ENCODE results near the gene KCNJ12.
"Not testable (repeated sequence)": the region's sequence is repeated elsewhere in the genome, so short reads cannot be mapped to it uniquely, and the experiment has no call there.

Gene KCNJ12

GRCh38 chr17:21388066-21388465 lies 11.9 kb downstream of the KCNJ12 start:
- DNase-seq: no peak

GRCh38 chr17:21388944-21389343 lies 12.8 kb downstream of the KCNJ12 start:
- DNase-seq: no peak

- no peak for DNase-seq
Measured at GRCh38 chr17:21389394-21389793, 13.2 kb downstream of the KCNJ12 start.

DNA sequence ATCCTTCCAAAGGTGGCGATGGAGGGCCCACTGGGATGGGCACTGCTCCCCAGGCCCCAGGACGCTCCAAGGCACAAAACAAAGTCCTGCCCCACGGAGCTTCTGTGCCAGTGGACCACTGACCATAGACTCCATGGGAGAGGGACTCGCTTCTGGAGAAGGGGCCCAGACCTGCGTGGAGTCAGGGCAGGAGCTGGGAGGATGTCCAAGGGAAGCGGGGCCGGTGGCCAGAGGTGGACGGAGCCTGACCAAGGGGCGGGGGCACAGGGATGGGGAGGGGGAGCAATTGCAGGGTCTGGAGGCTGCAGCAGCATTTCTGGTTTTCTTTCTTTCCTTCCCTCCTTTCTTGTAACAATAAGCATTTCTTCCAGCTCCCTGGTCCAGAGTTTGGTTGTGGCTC lies 14.1 kb downstream of the KCNJ12 start:
- no peak for DNase-seq

DNA sequence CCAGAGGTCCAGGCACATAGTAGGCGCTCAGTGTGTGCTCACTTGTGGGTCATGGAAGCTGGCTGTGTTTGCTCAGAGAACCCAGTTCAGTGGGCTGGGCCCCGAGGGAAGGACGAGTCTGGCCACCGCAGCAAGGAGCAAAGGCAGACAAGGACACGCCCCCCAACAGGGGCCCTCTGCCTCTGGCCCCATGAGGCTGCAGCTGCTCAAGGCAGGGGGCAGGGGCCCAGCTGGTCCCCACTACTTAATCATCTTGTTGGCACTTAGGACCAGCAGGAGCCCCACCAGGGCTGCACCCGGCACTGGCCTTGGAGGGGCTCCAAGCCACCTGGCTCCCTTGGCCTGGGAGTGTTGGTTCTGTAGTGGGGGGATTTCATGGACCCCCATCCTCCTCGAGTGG lies 16.1 kb downstream of the KCNJ12 start:
- no peak for DNase-seq

DNA sequence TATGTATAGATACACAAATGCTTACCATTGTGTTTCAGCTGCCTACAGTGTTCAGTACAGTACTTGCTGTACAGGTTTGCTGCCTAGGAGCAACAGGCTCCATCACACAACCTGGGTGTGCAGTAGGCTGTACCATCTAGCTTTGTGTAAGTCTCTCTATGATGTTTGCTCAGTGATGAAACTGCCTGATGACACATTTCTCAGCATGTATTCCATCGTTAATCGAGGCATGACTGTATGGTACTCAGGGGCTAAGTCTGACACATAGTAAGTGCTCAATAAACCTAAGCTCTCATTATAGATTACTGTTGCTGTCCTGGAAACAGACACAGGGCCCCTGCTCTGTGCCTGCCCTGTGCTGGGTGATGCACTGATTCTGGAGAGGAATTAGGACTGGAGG lies 18.1 kb downstream of the KCNJ12 start:
- DNase-seq: no peak

- no peak for DNase-seq
Measured at GRCh38 chr17:21395764-21396163, 19.6 kb downstream of the KCNJ12 start.

- no peak for DNase-seq
Measured at GRCh38 chr17:21396237-21396636, 20.1 kb downstream of the KCNJ12 start.

- no peak for DNase-seq
Measured at GRCh38 chr17:21397341-21398190, 21.4 kb downstream of the KCNJ12 start.

DNA sequence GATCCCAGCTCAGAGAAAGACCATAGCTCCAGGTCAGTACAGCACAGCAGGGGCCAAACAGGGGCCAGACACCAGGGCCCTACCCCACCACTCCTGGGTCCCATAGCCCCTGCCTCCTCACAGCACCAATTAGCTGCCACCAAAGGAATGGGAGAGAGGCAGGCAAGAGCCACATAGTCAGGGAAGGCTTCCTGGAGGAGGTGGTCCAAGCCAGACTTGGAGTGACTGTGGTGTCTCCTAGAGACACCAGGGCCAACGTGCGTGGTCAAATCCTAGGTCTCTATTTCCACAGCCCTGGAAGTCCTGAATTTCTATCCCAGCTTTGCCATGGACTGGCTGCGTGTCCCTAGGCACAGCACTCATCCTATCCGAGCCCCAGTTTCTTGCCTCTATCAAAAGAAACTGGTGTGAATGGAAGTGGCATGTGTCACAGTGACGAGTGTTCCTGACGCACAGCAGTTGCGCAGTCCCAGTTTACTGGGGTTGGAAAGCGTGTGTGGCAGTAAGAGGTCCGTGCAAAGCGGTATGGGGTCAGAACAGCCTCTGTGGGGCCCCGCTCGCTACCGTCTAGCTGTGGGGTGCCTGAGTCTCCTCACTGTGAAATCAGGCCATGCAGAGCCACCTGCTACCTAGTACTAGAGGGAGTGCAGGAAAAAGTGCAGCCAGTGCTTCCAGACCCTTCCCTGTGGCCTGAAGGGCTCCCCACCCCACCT lies 23.5 kb downstream of the KCNJ12 start:
- no peak for DNase-seq

- DNase-seq: not testable (repeated sequence)
Measured at GRCh38 chr17:21400187-21400569, 24.0 kb downstream of the KCNJ12 start.

DNA sequence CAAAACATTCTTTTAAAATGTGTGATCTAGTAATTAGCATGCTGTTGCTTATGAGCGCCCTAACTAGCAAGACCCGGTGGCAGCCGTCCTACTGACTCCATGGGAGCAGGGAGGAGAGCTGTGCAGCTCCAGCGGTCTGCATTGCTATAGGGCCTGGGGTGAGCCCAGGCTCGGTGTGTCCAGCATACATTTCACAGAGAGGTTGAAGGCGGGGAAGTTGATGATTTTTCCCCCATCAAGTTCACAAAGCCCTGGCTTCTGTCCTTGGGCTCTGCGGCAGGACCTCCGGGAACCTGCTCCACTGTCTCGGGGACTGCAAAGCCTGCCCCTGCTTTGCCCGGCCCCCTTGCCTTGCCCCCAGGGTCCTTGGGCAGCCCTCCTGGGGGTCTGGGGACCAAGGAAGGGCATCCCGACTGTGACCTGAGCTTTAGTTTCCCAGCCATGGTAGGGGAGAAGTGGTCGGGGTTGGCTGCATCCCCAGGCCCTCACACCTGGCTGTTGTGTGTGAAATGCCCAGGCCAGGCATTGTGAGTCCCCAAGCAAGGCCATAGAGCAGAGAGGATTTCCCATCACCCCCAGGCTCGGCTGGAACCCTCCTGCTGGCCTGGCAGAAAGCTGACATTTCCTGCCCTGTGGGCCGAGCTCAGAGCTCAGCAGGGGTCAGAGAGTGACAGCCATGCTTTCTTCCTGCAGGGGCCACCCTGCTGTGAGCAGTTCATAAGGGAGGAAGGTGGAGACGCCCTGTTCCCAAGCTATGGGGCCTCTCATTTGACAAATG lies 24.8 kb downstream of the KCNJ12 start:
- no peak for DNase-seq

GRCh38 chr17:21402166-21402571 lies 26.0 kb downstream of the KCNJ12 start:
- DNase-seq: not testable (repeated sequence)

DNA sequence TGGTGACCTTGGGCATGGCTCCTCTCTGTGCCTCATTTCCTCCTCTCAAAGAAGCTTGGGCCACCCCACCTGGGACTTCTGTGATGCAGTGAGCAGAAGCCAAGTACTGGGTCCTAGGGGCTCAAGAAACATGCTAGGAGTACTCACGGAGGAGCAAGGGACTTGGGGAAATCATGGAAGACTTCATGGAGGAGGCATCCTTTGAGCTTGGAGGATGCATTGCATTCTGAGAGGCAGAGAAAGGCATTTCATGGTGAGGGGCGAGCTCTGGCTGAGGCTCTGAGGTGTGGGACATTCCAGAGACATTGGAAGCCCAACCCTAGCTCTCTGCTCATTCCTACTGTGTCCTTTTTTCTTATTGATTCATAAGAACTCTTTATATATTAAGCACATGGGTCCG lies 26.8 kb downstream of the KCNJ12 start:
- not testable (repeated sequence) for DNase-seq

DNA sequence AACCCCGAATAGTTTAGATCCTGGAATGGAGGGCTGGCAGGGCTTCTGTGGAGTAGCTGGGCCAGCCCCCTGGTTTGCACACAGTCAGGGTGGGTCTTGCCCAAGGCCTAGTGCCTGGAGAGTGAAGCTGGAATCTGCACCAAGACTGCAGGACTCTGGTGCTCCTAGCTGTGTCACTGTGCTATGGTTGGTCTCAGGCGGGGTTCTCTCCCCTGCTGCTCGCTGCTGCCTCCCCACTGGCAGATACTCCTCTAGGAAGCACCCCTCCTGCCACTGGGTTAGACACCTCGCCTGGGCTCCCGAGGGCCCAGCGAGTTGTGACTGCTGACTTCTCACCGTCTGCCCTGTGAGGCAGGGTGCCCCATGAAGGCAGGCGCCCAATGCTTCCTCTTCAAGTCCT lies 27.9 kb downstream of the KCNJ12 start:
- DNase-seq: not testable (repeated sequence)

GRCh38 chr17:21404539-21404938 lies 28.4 kb downstream of the KCNJ12 start:
- not testable (repeated sequence) for DNase-seq

GRCh38 chr17:21404956-21405731 lies 29.0 kb downstream of the KCNJ12 start:
- DNase-seq: not testable (repeated sequence)

- not testable (repeated sequence) for DNase-seq
Measured at GRCh38 chr17:21405904-21406400, 29.8 kb downstream of the KCNJ12 start.

- not testable (repeated sequence) for DNase-seq
Measured at GRCh38 chr17:21406616-21407404, 30.7 kb downstream of the KCNJ12 start.

- not testable (repeated sequence) for DNase-seq
Measured at GRCh38 chr17:21407752-21408151, 31.6 kb downstream of the KCNJ12 start.

DNA sequence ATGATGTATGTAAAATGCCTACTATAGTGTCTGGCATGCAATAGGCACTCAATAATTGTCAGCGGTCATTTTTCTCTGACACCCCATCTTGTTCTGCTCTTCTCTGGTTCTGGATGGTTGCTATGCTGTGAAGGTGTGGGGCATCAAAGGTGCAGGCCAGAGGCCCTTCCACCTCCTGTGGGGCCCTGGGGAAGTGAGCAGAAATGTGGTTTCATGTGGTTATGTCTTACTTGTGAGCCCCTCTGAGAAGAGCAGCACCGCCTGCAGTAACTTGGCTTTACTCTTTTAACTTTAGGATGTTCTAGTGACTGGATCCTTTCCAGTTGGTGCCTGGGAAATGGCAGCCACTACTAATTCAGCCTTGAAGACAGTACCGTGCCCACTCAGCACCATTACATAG lies 32.1 kb downstream of the KCNJ12 start:
- DNase-seq: not testable (repeated sequence)

Measured in activated T-cell treated with anti-CD3 and anti-CD28 coated beads for 4 hours (primary cell).